ENCODE data around the gene IRX5. TPM values are rescaled to one million over a fixed set of nuclear protein-coding genes. Genes with fewer than 3 reads are reported as not detected.
A peak's percentile ranks its signal among the peaks of the same experiment; 100 is the strongest.

Gene IRX5
- total RNA-seq, 1 donor from 2014 or later: 0.12 TPM

- H3K4me1 Mint-ChIP-seq: no peaks in the 10 kb centered on the region
- H3K4me3 Mint-ChIP-seq: no peak overlapping the region
- no peaks in the 10 kb centered on the region for H3K9me3 Mint-ChIP-seq
- intact Hi-C loops (cut with micrococcal nuclease): no loop called here
- no peaks in the 10 kb centered on the region for H3K36me3 Mint-ChIP-seq (ENCODE audit: low read depth)
- no peak for DNase-seq
- no peak overlapping the region for H3K27ac Mint-ChIP-seq
- H3K27me3 Mint-ChIP-seq: peaks cover 26% of the 10 kb centered on the region
Observed at GRCh38 chr16:54945063-54945462, 14.4 kb downstream of the IRX5 start.

- no peaks in the 10 kb centered on the region for H3K36me3 Mint-ChIP-seq (ENCODE audit: low read depth)
Observed at GRCh38 chr16:54946909-54947308, 16.2 kb downstream of the IRX5 start.

GRCh38 chr16:54947616-54948015 lies 17.0 kb downstream of the IRX5 start:
- peaks cover 3% of the 10 kb centered on the region for H3K9me3 Mint-ChIP-seq
- DNase-seq: no peak
- intact Hi-C loops (cut with micrococcal nuclease): no loop called here
- H3K4me1 Mint-ChIP-seq: no peaks in the 10 kb centered on the region
- no peaks in the 10 kb centered on the region for H3K36me3 Mint-ChIP-seq (ENCODE audit: low read depth)
- H3K4me3 Mint-ChIP-seq: no peak overlapping the region
- H3K27ac Mint-ChIP-seq: no peak overlapping the region
- peaks cover 8% of the 10 kb centered on the region for H3K27me3 Mint-ChIP-seq

More at GRCh38 chr16:54946909-54947308, 16.2 kb downstream of the IRX5 start:
- no peaks in the 10 kb centered on the region for H3K9me3 Mint-ChIP-seq
- H3K4me1 Mint-ChIP-seq: no peaks in the 10 kb centered on the region
- peaks cover 10% of the 10 kb centered on the region for H3K27me3 Mint-ChIP-seq
- no peak overlapping the region for H3K4me3 Mint-ChIP-seq
- intact Hi-C loops (cut with micrococcal nuclease): no loop called here
- no peak overlapping the region for H3K27ac Mint-ChIP-seq
- no peak for DNase-seq

GRCh38 chr16:54952195-54952594 lies 21.5 kb downstream of the IRX5 start:
- Mint-ChIP-seq H3K4me1 (no peaks in the 10 kb centered on the region), H3K36me3 (ENCODE audit: low read depth) (no peaks in the 10 kb centered on the region), H3K9me3 (peaks cover 5% of the 10 kb centered on the region), H3K4me3 (no peak overlapping the region), H3K27ac (no peak overlapping the region), H3K27me3 (peaks cover 3% of the 10 kb centered on the region)
- intact Hi-C loops (cut with micrococcal nuclease): no loop called here
- DNase-seq: no peak

GRCh38 chr16:54953461-54953860 lies 22.8 kb downstream of the IRX5 start:
- Mint-ChIP-seq H3K4me1 (no peaks in the 10 kb centered on the region), H3K4me3 (no peak overlapping the region), H3K27ac (no peak overlapping the region), H3K27me3 (peaks cover 2% of the 10 kb centered on the region), H3K9me3 (peaks cover 5% of the 10 kb centered on the region), H3K36me3 (ENCODE audit: low read depth) (no peaks in the 10 kb centered on the region)
- intact Hi-C loops (cut with micrococcal nuclease): no loop called here
- no peak for DNase-seq

- no peaks in the 10 kb centered on the region for H3K36me3 Mint-ChIP-seq (ENCODE audit: low read depth)
- H3K27me3 Mint-ChIP-seq: no peaks in the 10 kb centered on the region
- no peak for DNase-seq
- H3K4me1 Mint-ChIP-seq: no peaks in the 10 kb centered on the region
- no peak overlapping the region for H3K4me3 Mint-ChIP-seq
- no peak overlapping the region for H3K27ac Mint-ChIP-seq
- peaks cover 5% of the 10 kb centered on the region for H3K9me3 Mint-ChIP-seq
- intact Hi-C loops (cut with micrococcal nuclease): no loop called here
Observed at GRCh38 chr16:54954220-54954619, 23.6 kb downstream of the IRX5 start.

DNA sequence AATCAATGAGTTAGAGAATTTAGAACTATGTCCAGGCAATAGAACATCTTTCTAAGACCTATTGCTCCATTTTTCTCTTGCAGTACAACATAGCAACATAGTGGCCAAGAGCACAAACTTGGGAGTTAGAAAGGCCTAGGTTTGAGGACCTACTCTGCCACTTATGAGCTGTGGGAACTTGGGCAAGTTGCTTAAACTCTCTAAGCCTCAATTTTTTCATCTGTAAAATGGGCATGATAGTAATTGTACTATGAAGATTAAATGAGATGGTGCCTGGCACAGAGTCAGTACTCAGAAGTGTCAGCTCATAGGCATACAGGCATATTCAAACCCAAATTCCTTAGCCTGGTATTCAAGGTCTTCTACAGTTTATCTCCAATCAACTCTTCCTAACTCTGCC lies 25.1 kb downstream of the IRX5 start:
- Mint-ChIP-seq H3K27me3 (no peaks in the 10 kb centered on the region), H3K4me3 (no peak overlapping the region), H3K9me3 (peaks cover 5% of the 10 kb centered on the region), H3K27ac (no peak overlapping the region), H3K36me3 (ENCODE audit: low read depth) (no peaks in the 10 kb centered on the region), H3K4me1 (no peaks in the 10 kb centered on the region)
- DNase-seq: no peak
- intact Hi-C loops (cut with micrococcal nuclease): loop anchor here (5.0 kb wide), 1 partner anchor 1063 kb away; no protein-coding TSS in a partner anchor

GRCh38 chr16:54957403-54958166 lies 26.9 kb downstream of the IRX5 start:
- H3K27me3 Mint-ChIP-seq: no peaks in the 10 kb centered on the region
- DNase-seq: peak; percentile 74
- H3K4me3 Mint-ChIP-seq: no peak overlapping the region
- no peaks in the 10 kb centered on the region for H3K36me3 Mint-ChIP-seq (ENCODE audit: low read depth)
- H3K27ac Mint-ChIP-seq: no peak overlapping the region
- intact Hi-C loops (cut with micrococcal nuclease): loop anchor here (5.0 kb wide), 1 partner anchor 1065 kb away; no protein-coding TSS in a partner anchor
- no peaks in the 10 kb centered on the region for H3K4me1 Mint-ChIP-seq
- H3K9me3 Mint-ChIP-seq: peaks cover 3% of the 10 kb centered on the region

GRCh38 chr16:54962045-54962444 lies 31.4 kb downstream of the IRX5 start:
- no peaks in the 10 kb centered on the region for H3K36me3 Mint-ChIP-seq (ENCODE audit: low read depth)
- H3K4me3 Mint-ChIP-seq: no peak overlapping the region
- intact Hi-C loops (cut with micrococcal nuclease): no loop called here
- H3K27me3 Mint-ChIP-seq: no peaks in the 10 kb centered on the region
- no peak overlapping the region for H3K27ac Mint-ChIP-seq
- DNase-seq: no peak
- H3K4me1 Mint-ChIP-seq: no peaks in the 10 kb centered on the region
- no peaks in the 10 kb centered on the region for H3K9me3 Mint-ChIP-seq

- Mint-ChIP-seq H3K36me3 (ENCODE audit: low read depth) (no peaks in the 10 kb centered on the region), H3K4me1 (no peaks in the 10 kb centered on the region), H3K4me3 (no peak overlapping the region), H3K27ac (no peak overlapping the region), H3K9me3 (no peaks in the 10 kb centered on the region), H3K27me3 (no peaks in the 10 kb centered on the region)
- no peak for DNase-seq
- intact Hi-C loops (cut with micrococcal nuclease): no loop called here
Observed at GRCh38 chr16:54964239-54964638, 33.6 kb downstream of the IRX5 start.

- Mint-ChIP-seq H3K9me3 (no peaks in the 10 kb centered on the region), H3K27me3 (no peaks in the 10 kb centered on the region), H3K4me1 (no peaks in the 10 kb centered on the region), H3K36me3 (ENCODE audit: low read depth) (no peaks in the 10 kb centered on the region), H3K4me3 (no peak overlapping the region), H3K27ac (no peak overlapping the region)
- intact Hi-C loops (cut with micrococcal nuclease): no loop called here
- DNase-seq: no peak
Observed at GRCh38 chr16:54965464-54965863, 34.8 kb downstream of the IRX5 start.

GRCh38 chr16:54968011-54968410 lies 37.3 kb downstream of the IRX5 start:
- no peaks in the 10 kb centered on the region for H3K36me3 Mint-ChIP-seq (ENCODE audit: low read depth)
- H3K9me3 Mint-ChIP-seq: no peaks in the 10 kb centered on the region
- intact Hi-C loops (cut with micrococcal nuclease): no loop called here

GRCh38 chr16:54968784-54969183 lies 38.1 kb downstream of the IRX5 start:
- Mint-ChIP-seq H3K9me3 (no peaks in the 10 kb centered on the region), H3K4me1 (no peaks in the 10 kb centered on the region), H3K36me3 (ENCODE audit: low read depth) (no peaks in the 10 kb centered on the region), H3K4me3 (no peak overlapping the region), H3K27me3 (no peaks in the 10 kb centered on the region), H3K27ac (no peak overlapping the region)
- intact Hi-C loops (cut with micrococcal nuclease): no loop called here
- DNase-seq: no peak

More at GRCh38 chr16:54968011-54968410, 37.3 kb downstream of the IRX5 start:
- no peak overlapping the region for H3K4me3 Mint-ChIP-seq
- DNase-seq: no peak
- H3K4me1 Mint-ChIP-seq: no peaks in the 10 kb centered on the region
- H3K27ac Mint-ChIP-seq: no peak overlapping the region
- no peaks in the 10 kb centered on the region for H3K27me3 Mint-ChIP-seq

DNA sequence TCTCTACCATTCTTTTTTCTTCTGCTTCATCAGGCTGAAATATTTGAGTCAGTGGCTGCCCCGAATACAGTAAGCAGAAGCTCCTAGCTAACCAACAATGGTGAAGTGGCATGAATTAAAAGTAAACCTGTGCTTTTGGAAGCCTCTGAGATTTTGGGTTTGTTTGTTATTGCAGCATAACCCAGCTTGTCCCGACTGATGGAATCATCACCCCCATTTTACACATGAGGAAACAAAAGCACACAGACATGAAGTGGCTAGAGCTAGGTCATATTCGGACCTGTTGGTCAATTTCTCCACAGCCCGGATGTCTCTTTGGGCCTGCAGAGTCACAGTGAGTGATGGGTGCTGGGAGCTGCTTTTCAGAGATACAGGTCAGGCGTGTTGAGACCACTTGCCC lies 39.4 kb downstream of the IRX5 start:
- Mint-ChIP-seq H3K4me1 (no peaks in the 10 kb centered on the region), H3K9me3 (no peaks in the 10 kb centered on the region), H3K27ac (no peak overlapping the region), H3K4me3 (no peak overlapping the region), H3K27me3 (no peaks in the 10 kb centered on the region), H3K36me3 (ENCODE audit: low read depth) (no peaks in the 10 kb centered on the region)
- DNase-seq: no peak
- intact Hi-C loops (cut with micrococcal nuclease): no loop called here

- Mint-ChIP-seq H3K4me1 (no peaks in the 10 kb centered on the region), H3K4me3 (no peak overlapping the region), H3K27me3 (no peaks in the 10 kb centered on the region), H3K9me3 (no peaks in the 10 kb centered on the region), H3K27ac (no peak overlapping the region), H3K36me3 (ENCODE audit: low read depth) (no peaks in the 10 kb centered on the region)
- no peak for DNase-seq
- intact Hi-C loops (cut with micrococcal nuclease): no loop called here
Observed at GRCh38 chr16:54974367-54974766, 43.7 kb downstream of the IRX5 start.

All from activated CD4-positive, alpha-beta T cell treated with anti-CD3 and anti-CD28 coated beads, Interleukin-2, amount 10 ng/mL, durations not matched to agents 24 days and 14 days (primary cell).